K562 (cell line): ENCODE results near the gene TNPO3. TPM values are rescaled to one million over a fixed set of nuclear protein-coding genes. Genes with fewer than 3 reads are reported as not detected.

ENCODE experiments used
- ATAC-seq: fragments of 200-7000 bp; cut with Tn5 transposase; 3 replicates; pipeline ENCODE4 v1.9.1; 2020; ENCODE audit warnings: moderate library complexity
- BruUV-seq: library from RNA; stranded (reverse); fragments of 400-500 nt; replicated peaks from 2 replicates; lab custom pipeline; 2021; lab: Mats Ljungman, UMichigan
- CTCF ChIA-PET: fragments of 300-600 bp; formaldehyde crosslinking; extraction: SDS; loops from one replicate; lab custom pipeline; 2021; ENCODE audit warnings: low intra/inter-chr PET ratio; lab: Yijun Ruan, JAX
- POLR2A ChIA-PET: fragments of 300-600, 350-650 bp; sonication (Branson Sonifier 250); formaldehyde crosslinking; extraction: SDS; loops from one replicate; lab custom pipeline; 2021; ENCODE audit warnings: antibody characterized with exemption, inconsistent platforms; lab: Yijun Ruan, JAX
- DNase-seq, 4 experiments: peaks; one replicate each; pipeline versions ENCODE4 v3.0.0 to v3.0.0-alpha.2; 2011 to 2018; ENCODE audit warnings: low spot score in 3 of 4, mixed read lengths in 3 of 4; ENCODE audit errors: extremely low read depth in 1 of 4
- FAIRE-seq: peaks from 2 replicates; lab custom pipeline; 2011; peaks lifted over from hg19 to GRCh38; lab: Jason Lieb, UNC
- H2AFZ ChIP-seq: 2 replicates; pipeline ENCODE4 v1.6.0; 2011; ENCODE audit warnings: low read depth, low read length, control low read depth, inconsistent platforms
- H3K27ac ChIP-seq: fragments of 200-600 bp; 3 replicates; pipeline ENCODE4 v1.8.0; 2011; ENCODE audit warnings: low read depth, mild to moderate bottlenecking, control low read depth, inconsistent platforms, low read length, moderate library complexity, mixed read lengths; ENCODE audit errors: extremely low read depth
- H3K27me3 ChIP-seq, 2 experiments: fragments of 300-600 bp in 1 of 2; 2 replicates in 1 of 2; 3 replicates in 1 of 2; pipeline versions ENCODE4 v1.6.0 to v1.8.0; 2011; ENCODE audit warnings: inconsistent platforms in 2 of 2, low read length in 2 of 2, mild to moderate bottlenecking in 1 of 2, mixed read lengths in 1 of 2, moderate library complexity in 1 of 2; ENCODE audit not compliant: control insufficient read depth in 2 of 2, insufficient read depth in 2 of 2
- H3K36me3 ChIP-seq: fragments of 300-600 bp; 3 replicates; pipeline ENCODE4 v1.8.0; 2011; ENCODE audit warnings: mild to moderate bottlenecking, low read length, inconsistent platforms; ENCODE audit not compliant: control insufficient read depth, insufficient read depth
- H3K4me1 ChIP-seq, 2 experiments: fragments of 200-600 bp in 1 of 2; replicated peaks in 1 of 2; 2 replicates in 1 of 2; 3 replicates in 1 of 2; pipeline versions ENCODE4 v1.5.1 to v1.8.0; 2011; ENCODE audit warnings: inconsistent platforms in 2 of 2, low read length in 2 of 2, mild to moderate bottlenecking in 1 of 2, mixed read lengths in 1 of 2, moderate library complexity in 1 of 2; ENCODE audit not compliant: control insufficient read depth in 2 of 2, insufficient read depth in 2 of 2
- H3K4me2 ChIP-seq: 2 replicates; pipeline ENCODE4 v1.6.1; 2011; ENCODE audit warnings: low read length, control low read depth, inconsistent platforms, mixed read lengths; ENCODE audit not compliant: insufficient read depth
- H3K4me3 ChIP-seq: fragments of 200-600 bp; sonication (generic), shearing (Covaris generic); 2 replicates; pipeline ENCODE4 v1.5.1; 2016; ENCODE audit warnings: control low read depth, inconsistent platforms
- H3K79me2 ChIP-seq: fragments of 200-600 bp; 3 replicates; pipeline ENCODE4 v1.8.0; 2011; ENCODE audit warnings: low read length, inconsistent platforms; ENCODE audit not compliant: control insufficient read depth, insufficient read depth
- H3K9ac ChIP-seq, 2 experiments: 2 replicates each; pipeline versions ENCODE4 v1.6.0 to v1.6.1; 2011; ENCODE audit warnings: low read depth in 2 of 2, low read length in 2 of 2, control low read depth in 1 of 2, inconsistent platforms in 1 of 2, mild to moderate bottlenecking in 1 of 2, mixed read lengths in 1 of 2; ENCODE audit not compliant: insufficient read depth in 1 of 2
- H3K9me1 ChIP-seq: one replicate; pipeline ENCODE4 v1.6.0; 2011; ENCODE audit warnings: inconsistent platforms, mild to moderate bottlenecking, low read length, moderate library complexity; ENCODE audit not compliant: control insufficient read depth, insufficient read depth
- H3K9me3 ChIP-seq: replicated peaks from 2 replicates; pipeline ENCODE4 v1.5.1; 2011; ENCODE audit warnings: low read depth, low read length, inconsistent platforms; ENCODE audit not compliant: control insufficient read depth, insufficient read depth
- H4K20me1 ChIP-seq: replicated peaks from 2 replicates; pipeline ENCODE4 v1.6.1; 2011; ENCODE audit warnings: low read length, inconsistent platforms, mixed read lengths; ENCODE audit not compliant: control insufficient read depth, insufficient read depth
- ATF1 ChIP-seq, 2 experiments: fragments of 450-650 bp in 1 of 2; IDR thresholded peaks; 2 replicates each; pipeline ENCODE4 v1.6.1; 2016; ENCODE audit warnings: missing compliant biosample characterization in 1 of 2, missing genetic modification characterization in 1 of 2
- CAMTA2 ChIP-seq: fragments of 250-450 bp; sonication (Bioruptor Pico); conservative IDR thresholded peaks from 2 replicates; pipeline ENCODE4 v1.5.1; 2022
- ESRRB ChIP-seq: fragments of 250-450 bp; sonication (Bioruptor Pico); IDR thresholded peaks from 2 replicates; pipeline ENCODE4 v1.5.0; 2020; ENCODE audit warnings: mild to moderate bottlenecking, moderate library complexity, borderline replicate concordance
- FOXM1 ChIP-seq, 2 experiments: fragments of 450-650 bp in 1 of 2; sonication (generic) in 1 of 2; formaldehyde crosslinking in 1 of 2; IDR thresholded peaks; 2 replicates each; pipeline versions ENCODE4 v1.6.1 to v1.9.0; 2017 to 2022; ENCODE audit warnings: low read depth in 2 of 2, mild to moderate bottlenecking in 2 of 2, missing genetic modification reagents in 1 of 2, moderate library complexity in 1 of 2
- SIN3B ChIP-seq: fragments of 450-650 bp; IDR thresholded peaks from 2 replicates; pipeline ENCODE4 v1.6.1; 2017; ENCODE audit warnings: low read depth, mild to moderate bottlenecking, moderate library complexity
- ZNF76 ChIP-seq: fragments of 250-450 bp; sonication (Bioruptor Pico); IDR thresholded peaks from 2 replicates; pipeline ENCODE4 v1.4.0; 2020; ENCODE audit warnings: mild to moderate bottlenecking, moderate library complexity, borderline replicate concordance
- WGBS: fragments of 100-300 bp; shearing (Covaris generic); methylation state at CpG from one replicate; pipeline ENCODE4 v1.1.6; 2016; ENCODE audit warnings: low coverage, mixed read lengths; ENCODE audit not compliant: insufficient coverage; ENCODE audit errors: missing lambda C conversion rate; 5-methylcytosine and 5-hydroxymethylcytosine counted together
- in situ Hi-C: fragments of 300-500 bp; cut with MboI; formaldehyde crosslinking; loops from 4 replicates; pipeline ENCODE4 v1.15.0; 2018; ENCODE audit warnings: inconsistent platforms, mixed read lengths
- intact Hi-C: fragments of 100-400 bp; cut with micrococcal nuclease; formaldehyde crosslinking; loops from 2 replicates; pipeline ENCODE4 v1.14.2; 2022
- polyA plus RNA-seq, 8 experiments: library from polyadenylated mRNA; depleted of rRNA in 4 of 8; stranded (reverse) in 5 of 8; unstranded in 3 of 8; fragments of >200 nt; fragmentation: Nextera tagmentation in 2 of 8; fragmentation: Illumina TruSeq in 1 of 8; extraction: Ambion mirVana in 2 of 8; extraction: Trizol in 1 of 8; gene quantifications; 2 replicates each; pipeline versions ENCODE4 v1.2.1 to v1.2.3, GENCODE V29; 2011 to 2014; ENCODE audit warnings: inconsistent platforms in 1 of 8, missing spikeins in 1 of 8
- total RNA-seq, 7 experiments: library from RNA; depleted of rRNA in 6 of 7; stranded (reverse); fragments of >200 nt in 6 of 7; fragmentation: Illumina TruSeq in 2 of 7; extraction: Trizol in 2 of 7; gene quantifications; 2 replicates each; pipeline versions ENCODE4 v1.2.1 to v1.2.3, GENCODE V29; 2011 to 2021; ENCODE audit warnings: low replicate concordance in 1 of 7
- TF ChIP-seq, protein P1 (sequence below), 2 experiments: fragments of 450-650 bp in 1 of 2; sonication (generic) in 1 of 2; formaldehyde crosslinking in 1 of 2; IDR thresholded peaks; 2 replicates each; pipeline versions ENCODE4 v1.7.1 to v1.9.0; 2016 to 2022; ENCODE audit warnings: inconsistent platforms in 1 of 2, mild to moderate bottlenecking in 1 of 2, missing genetic modification reagents in 1 of 2
- TF ChIP-seq, protein P2 (sequence below): fragments of 450-650 bp; IDR thresholded peaks from one replicate; pipeline ENCODE4 v1.6.1; 2018; ENCODE audit warnings: mild to moderate bottlenecking, moderate library complexity; ENCODE audit not compliant: partially characterized antibody
- TF ChIP-seq, protein P3 (sequence below): sonication (generic); formaldehyde crosslinking; IDR thresholded peaks from 2 replicates; pipeline ENCODE4 v1.8.0; 2022; ENCODE audit warnings: mild to moderate bottlenecking, missing genetic modification reagents, borderline replicate concordance

Gene TNPO3
- total and polyA plus RNA-seq, 9 of the 15 experiments (the other 6 are each of a cell fraction or from before 2014, with no cell fraction given), result 35.8 to 125 (median 110) TPM

DNA sequence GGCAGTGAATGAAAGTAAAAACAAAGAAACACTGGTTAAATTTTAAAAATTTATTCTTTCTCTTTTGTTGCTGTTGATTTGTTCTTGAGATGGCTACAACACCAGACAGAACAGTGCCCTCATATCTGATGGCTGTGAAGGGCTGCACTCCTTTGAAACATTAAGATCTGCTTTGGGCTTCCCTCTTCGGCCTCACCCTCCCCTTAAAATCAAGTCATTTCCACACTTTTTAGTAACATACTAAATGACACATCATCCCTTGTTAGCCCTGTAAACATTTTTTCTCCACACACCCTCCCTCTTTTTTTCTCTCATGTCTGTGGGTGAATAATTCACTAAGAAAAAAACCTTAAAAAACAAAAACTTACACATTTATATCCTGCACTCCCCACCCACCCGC is 100.8 kb downstream of the TNPO3 start:
- H3K9me3 ChIP-seq, result no peaks in the 10 kb centered on the region
- no peaks in the 10 kb centered on the region for H4K20me1 ChIP-seq
- H2AFZ ChIP-seq, result no peak overlapping the region
- no peak for FAIRE-seq
- H3K4me3 ChIP-seq, result no peak overlapping the region
- in situ Hi-C loops (no loop called here), intact Hi-C loops (no loop called here)
- peaks cover 73% of the 10 kb centered on the region for H3K36me3 ChIP-seq
- DNase-seq, result no peak
- no TSS peak for BruUV-seq
- POLR2A ChIA-PET, result interaction anchor here (0.6 to 1.2 kb wide), 5 partner anchors 15 to 380 kb away, joined by 3 to 5 read pairs (median 3); no protein-coding TSS in a partner anchor
- WGBS, result 88% methylated on average over 2 of the region's 2 CpGs
- CTCF ChIA-PET, result no interaction called here
- H3K27ac ChIP-seq, result no peak overlapping the region
- H3K9me1 ChIP-seq, result no peaks in the 10 kb centered on the region
- no peak overlapping the region for H3K4me2 ChIP-seq
- no peaks in the 10 kb centered on the region for H3K4me1 ChIP-seq
- no peak overlapping the region for H3K9ac ChIP-seq
- H3K27me3 ChIP-seq, result no peaks in the 10 kb centered on the region
- no peaks in the 10 kb centered on the region for H3K79me2 ChIP-seq
- ATAC-seq, result no peak
- TF ChIP-seq ATF1 (CRISPR knock-in tag; IDR thresholded peaks at IDR 0.05), result no peak
- TF ChIP-seq ATF1 (tag; IDR thresholded peaks at IDR 0.05), result no peak
- TF ChIP-seq SIN3B, result no peak
- no peak for TF ChIP-seq CAMTA2
- TF ChIP-seq, protein P1, sequence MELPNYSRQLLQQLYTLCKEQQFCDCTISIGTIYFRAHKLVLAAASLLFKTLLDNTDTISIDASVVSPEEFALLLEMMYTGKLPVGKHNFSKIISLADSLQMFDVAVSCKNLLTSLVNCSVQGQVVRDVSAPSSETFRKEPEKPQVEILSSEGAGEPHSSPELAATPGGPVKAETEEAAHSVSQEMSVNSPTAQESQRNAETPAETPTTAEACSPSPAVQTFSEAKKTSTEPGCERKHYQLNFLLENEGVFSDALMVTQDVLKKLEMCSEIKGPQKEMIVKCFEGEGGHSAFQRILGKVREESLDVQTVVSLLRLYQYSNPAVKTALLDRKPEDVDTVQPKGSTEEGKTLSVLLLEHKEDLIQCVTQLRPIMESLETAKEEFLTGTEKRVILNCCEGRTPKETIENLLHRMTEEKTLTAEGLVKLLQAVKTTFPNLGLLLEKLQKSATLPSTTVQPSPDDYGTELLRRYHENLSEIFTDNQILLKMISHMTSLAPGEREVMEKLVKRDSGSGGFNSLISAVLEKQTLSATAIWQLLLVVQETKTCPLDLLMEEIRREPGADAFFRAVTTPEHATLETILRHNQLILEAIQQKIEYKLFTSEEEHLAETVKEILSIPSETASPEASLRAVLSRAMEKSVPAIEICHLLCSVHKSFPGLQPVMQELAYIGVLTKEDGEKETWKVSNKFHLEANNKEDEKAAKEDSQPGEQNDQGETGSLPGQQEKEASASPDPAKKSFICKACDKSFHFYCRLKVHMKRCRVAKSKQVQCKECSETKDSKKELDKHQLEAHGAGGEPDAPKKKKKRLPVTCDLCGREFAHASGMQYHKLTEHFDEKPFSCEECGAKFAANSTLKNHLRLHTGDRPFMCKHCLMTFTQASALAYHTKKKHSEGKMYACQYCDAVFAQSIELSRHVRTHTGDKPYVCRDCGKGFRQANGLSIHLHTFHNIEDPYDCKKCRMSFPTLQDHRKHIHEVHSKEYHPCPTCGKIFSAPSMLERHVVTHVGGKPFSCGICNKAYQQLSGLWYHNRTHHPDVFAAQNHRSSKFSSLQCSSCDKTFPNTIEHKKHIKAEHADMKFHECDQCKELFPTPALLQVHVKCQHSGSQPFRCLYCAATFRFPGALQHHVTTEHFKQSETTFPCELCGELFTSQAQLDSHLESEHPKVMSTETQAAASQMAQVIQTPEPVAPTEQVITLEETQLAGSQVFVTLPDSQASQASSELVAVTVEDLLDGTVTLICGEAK (IDR thresholded peaks at IDR 0.05), result no peak
- TF ChIP-seq, protein P1 (CRISPR knock-in tag; IDR thresholded peaks at IDR 0.05), result no peak
- TF ChIP-seq, protein P2, sequence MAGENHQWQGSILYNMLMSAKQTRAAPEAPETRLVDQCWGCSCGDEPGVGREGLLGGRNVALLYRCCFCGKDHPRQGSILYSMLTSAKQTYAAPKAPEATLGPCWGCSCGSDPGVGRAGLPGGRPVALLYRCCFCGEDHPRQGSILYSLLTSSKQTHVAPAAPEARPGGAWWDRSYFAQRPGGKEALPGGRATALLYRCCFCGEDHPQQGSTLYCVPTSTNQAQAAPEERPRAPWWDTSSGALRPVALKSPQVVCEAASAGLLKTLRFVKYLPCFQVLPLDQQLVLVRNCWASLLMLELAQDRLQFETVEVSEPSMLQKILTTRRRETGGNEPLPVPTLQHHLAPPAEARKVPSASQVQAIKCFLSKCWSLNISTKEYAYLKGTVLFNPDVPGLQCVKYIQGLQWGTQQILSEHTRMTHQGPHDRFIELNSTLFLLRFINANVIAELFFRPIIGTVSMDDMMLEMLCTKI, result no peak
- no peak for TF ChIP-seq ZNF76 (CRISPR knock-in tag)
- no peak for TF ChIP-seq ESRRB (CRISPR knock-in tag)
- no peak for TF ChIP-seq FOXM1 (IDR thresholded peaks at IDR 0.05; ENCODE audit: low read depth)
- TF ChIP-seq FOXM1 (CRISPR knock-in tag; IDR thresholded peaks at IDR 0.05; ENCODE audit: low read depth), result no peak
- TF ChIP-seq, protein P3, sequence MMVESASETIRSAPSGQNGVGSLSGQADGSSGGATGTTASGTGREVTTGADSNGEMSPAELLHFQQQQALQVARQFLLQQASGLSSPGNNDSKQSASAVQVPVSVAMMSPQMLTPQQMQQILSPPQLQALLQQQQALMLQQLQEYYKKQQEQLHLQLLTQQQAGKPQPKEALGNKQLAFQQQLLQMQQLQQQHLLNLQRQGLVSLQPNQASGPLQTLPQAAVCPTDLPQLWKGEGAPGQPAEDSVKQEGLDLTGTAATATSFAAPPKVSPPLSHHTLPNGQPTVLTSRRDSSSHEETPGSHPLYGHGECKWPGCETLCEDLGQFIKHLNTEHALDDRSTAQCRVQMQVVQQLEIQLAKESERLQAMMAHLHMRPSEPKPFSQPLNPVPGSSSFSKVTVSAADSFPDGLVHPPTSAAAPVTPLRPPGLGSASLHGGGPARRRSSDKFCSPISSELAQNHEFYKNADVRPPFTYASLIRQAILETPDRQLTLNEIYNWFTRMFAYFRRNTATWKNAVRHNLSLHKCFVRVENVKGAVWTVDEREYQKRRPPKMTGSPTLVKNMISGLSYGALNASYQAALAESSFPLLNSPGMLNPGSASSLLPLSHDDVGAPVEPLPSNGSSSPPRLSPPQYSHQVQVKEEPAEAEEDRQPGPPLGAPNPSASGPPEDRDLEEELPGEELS (CRISPR knock-in tag), result no peak
